CD14-positive monocyte (primary cell): ENCODE results near the gene PSMB2. TPM values are rescaled to one million over a fixed set of nuclear protein-coding genes. Genes with fewer than 3 reads are reported as not detected.
A peak's percentile ranks its signal among the peaks of the same experiment; 100 is the strongest.

Experiments used
- DNase-seq, 3 donors: peaks; one replicate each; pipeline ENCODE4 v3.0.0-alpha.2; 2011 to 2022
- H2AFZ ChIP-seq: 2 replicates; pipeline ENCODE4 v1.6.0; 2012; ENCODE audit warnings: mild to moderate bottlenecking, low read depth, low read length, inconsistent platforms; ENCODE audit not compliant: insufficient read depth, poor library complexity, severe bottlenecking
- H3K27ac ChIP-seq, 2 donors: 1 replicate in 1 of 2; 2 replicates in 1 of 2; pipeline ENCODE4 v1.5.1; 2012 to 2013; ENCODE audit warnings: low read length in 2 of 2, control low read depth in 1 of 2, inconsistent platforms in 1 of 2, low read depth in 1 of 2, mild to moderate bottlenecking in 1 of 2
- H3K27me3 ChIP-seq, 2 donors: one replicate each; pipeline versions ENCODE4 v1.6.0 to v1.6.1; 2011 to 2013; ENCODE audit warnings: low read length in 2 of 2; ENCODE audit not compliant: control insufficient read depth in 2 of 2, insufficient read depth in 2 of 2
- H3K36me3 ChIP-seq, 2 donors: replicated peaks in 1 of 2; 1 replicate in 1 of 2; 2 replicates in 1 of 2; pipeline versions ENCODE4 v1.5.1 to v1.6.1; 2012 to 2013; ENCODE audit warnings: low read length in 2 of 2, control low read depth in 1 of 2, inconsistent platforms in 1 of 2, mild to moderate bottlenecking in 1 of 2; ENCODE audit not compliant: insufficient read depth in 2 of 2, control insufficient read depth in 1 of 2
- H3K4me1 ChIP-seq, 2 donors: 1 replicate in 1 of 2; 2 replicates in 1 of 2; pipeline versions ENCODE4 v1.5.1 to v1.6.1; 2012 to 2013; ENCODE audit warnings: low read length in 2 of 2, control low read depth in 1 of 2, inconsistent platforms in 1 of 2, mild to moderate bottlenecking in 1 of 2, moderate library complexity in 1 of 2; ENCODE audit not compliant: insufficient read depth in 2 of 2, control insufficient read depth in 1 of 2
- H3K4me2 ChIP-seq: replicated peaks from 2 replicates; pipeline ENCODE3; 2012; ENCODE audit warnings: low read length, moderate library complexity, mild to moderate bottlenecking; ENCODE audit not compliant: poor library complexity, severe bottlenecking; ENCODE audit errors: extremely low read depth
- H3K4me3 ChIP-seq, 3 experiments: fragments of 200-600 bp in 1 of 3; sonication (generic) in 1 of 3; replicated peaks in 1 of 3; 1 replicate in 2 of 3; 2 replicates in 1 of 3; pipeline ENCODE4 v1.5.1; 2011 to 2013; ENCODE audit warnings: low read length in 3 of 3, mild to moderate bottlenecking in 3 of 3, control low read depth in 2 of 3, low read depth in 2 of 3, inconsistent platforms in 1 of 3, moderate library complexity in 1 of 3
- H3K79me2 ChIP-seq: 2 replicates; pipeline ENCODE4 v1.6.0; 2012; ENCODE audit warnings: mild to moderate bottlenecking, control low read depth, inconsistent platforms, low read length, moderate library complexity; ENCODE audit not compliant: insufficient read depth
- H3K9ac ChIP-seq: 2 replicates; pipeline ENCODE4 v1.6.0; 2017; ENCODE audit warnings: low read length, mild to moderate bottlenecking; ENCODE audit not compliant: insufficient read depth, poor library complexity, severe bottlenecking
- H3K9me3 ChIP-seq, 2 donors: replicated peaks in 1 of 2; 1 replicate in 1 of 2; 2 replicates in 1 of 2; pipeline versions ENCODE4 v1.5.1 to v1.6.1; 2012 to 2013; ENCODE audit warnings: low read length in 2 of 2, control low read depth in 1 of 2; ENCODE audit not compliant: control insufficient read depth in 1 of 2, insufficient read depth in 1 of 2
- H4K20me1 ChIP-seq: 2 replicates; pipeline ENCODE4 v1.6.0; 2012; ENCODE audit warnings: mild to moderate bottlenecking, low read length, control low read depth, moderate library complexity; ENCODE audit not compliant: insufficient read depth
- H3K27ac Mint-ChIP-seq, 7 donors: one replicate each; pipeline ENCODE4 v1.8.0; 2020; ENCODE audit warnings: mild to moderate bottlenecking in 7 of 7, mixed read lengths in 7 of 7, moderate library complexity in 6 of 7, inconsistent platforms in 2 of 7
- H3K27me3 Mint-ChIP-seq, 3 donors: one replicate each; pipeline ENCODE4 v1.8.0; 2021 to 2022; ENCODE audit warnings: low read depth in 3 of 3, mild to moderate bottlenecking in 3 of 3, mixed read lengths in 3 of 3, moderate library complexity in 3 of 3, inconsistent platforms in 1 of 3
- H3K36me3 Mint-ChIP-seq, 2 donors: one replicate each; pipeline ENCODE4 v1.8.0; 2020; ENCODE audit warnings: mixed read lengths in 2 of 2, inconsistent platforms in 1 of 2, mild to moderate bottlenecking in 1 of 2
- H3K4me1 Mint-ChIP-seq: one replicate; pipeline ENCODE4 v1.8.0; 2020; ENCODE audit warnings: mild to moderate bottlenecking, mixed read lengths
- H3K4me3 Mint-ChIP-seq, 2 donors: one replicate each; pipeline ENCODE4 v1.8.0; 2020; ENCODE audit warnings: mild to moderate bottlenecking in 2 of 2, mixed read lengths in 2 of 2, moderate library complexity in 1 of 2
- H3K9me3 Mint-ChIP-seq, 7 donors: one replicate each; pipeline ENCODE4 v1.8.0; 2020 to 2022; ENCODE audit warnings: mixed read lengths in 7 of 7, mild to moderate bottlenecking in 6 of 7, moderate library complexity in 6 of 7, inconsistent platforms in 2 of 7
- CTCF ChIP-seq: fragments of 200-600 bp; IDR thresholded peaks from one replicate; pipeline ENCODE4 v1.8.0; 2022; ENCODE audit warnings: antibody characterized with exemption, mild to moderate bottlenecking
- WGBS: methylation state at CpG from one replicate; pipeline ENCODE4 v1.1.5; 2013; ENCODE audit warnings: missing lambda C conversion rate; ENCODE audit not compliant: insufficient coverage; 5-methylcytosine and 5-hydroxymethylcytosine counted together
- intact Hi-C, 2 donors: fragments of 100-400 bp; cut with micrococcal nuclease; formaldehyde crosslinking; loops; one replicate each; pipeline versions ENCODE4 v1.15.0 to v1.15.1; 2023
- polyA plus RNA-seq, 3 donors: library from polyadenylated mRNA; depleted of rRNA in 1 of 3; unstranded in 2 of 3; stranded (reverse) in 1 of 3; fragments of 300-500 nt in 2 of 3; fragments of >200 nt in 1 of 3; fragmentation: Illumina TruSeq in 2 of 3; gene quantifications; 1 replicate in 2 of 3; 2 replicates in 1 of 3; pipeline ENCODE4 v1.2.3, GENCODE V29; 2012 to 2021

The PSMB2 gene
- polyA plus RNA-seq, 3 donors = 27.9 to 84.1 (median 78.6) TPM

- TF ChIP-seq CTCF = no peak
- intact Hi-C loops = no loop called here
- peaks cover 15% of the 10 kb centered on the region for H3K79me2 ChIP-seq
- peaks cover 57 to 100% of the 10 kb centered on the region in 2 donors for H3K36me3 ChIP-seq
- Mint-ChIP-seq H3K27me3 (no peaks in the 10 kb centered on the region), H3K4me1 (no peaks in the 10 kb centered on the region), H3K36me3 (peaks cover 54 to 75% of the 10 kb centered on the region in 2 donors), H3K9me3 (no peaks in the 10 kb centered on the region), H3K27ac (no peak overlapping the region), H3K4me3 (no peak overlapping the region)
- H3K9me3 ChIP-seq = no peaks in the 10 kb centered on the region
- no peaks in the 10 kb centered on the region for H3K27me3 ChIP-seq
- H4K20me1 ChIP-seq = peaks cover 40% of the 10 kb centered on the region
- no peak overlapping the region for H3K27ac ChIP-seq
- no peak for DNase-seq
- no peaks in the 10 kb centered on the region for H3K4me1 ChIP-seq
- H3K9ac ChIP-seq = no peak overlapping the region
- no peak overlapping the region for H3K4me3 ChIP-seq
- H2AFZ ChIP-seq = no peak overlapping the region
- no peak overlapping the region for H3K4me2 ChIP-seq
- WGBS = 100% methylated on average over 3 of the region's 7 CpGs
Observed at GRCh38 chr1:35611655-35612054, 29.7 kb downstream of the PSMB2 start.

GRCh38 chr1:35605867-35606182 lies 35.5 kb downstream of the PSMB2 start:
- Histone ChIP-seq H3K27me3 (no peaks in the 10 kb centered on the region), H3K9me3 (no peaks in the 10 kb centered on the region), H3K4me2 (no peak overlapping the region), H3K79me2 (no peaks in the 10 kb centered on the region), H3K4me3 (no peak overlapping the region), H2AFZ (no peak overlapping the region), H3K27ac (no peak overlapping the region), H3K4me1 (no peaks in the 10 kb centered on the region), H3K9ac (no peak overlapping the region), H3K36me3 (peaks cover 66 to 99% of the 10 kb centered on the region in 2 donors), H4K20me1 (peaks cover 20% of the 10 kb centered on the region)
- Mint-ChIP-seq H3K9me3 (no peaks in the 10 kb centered on the region), H3K36me3 (peaks cover 72 to 88% of the 10 kb centered on the region in 2 donors), H3K4me3 (no peak overlapping the region), H3K27me3 (no peaks in the 10 kb centered on the region), H3K4me1 (no peaks in the 10 kb centered on the region), H3K27ac (peak overlapping the region in 1 of 7 donors; percentile 10)
- intact Hi-C loops = no loop called here
- TF ChIP-seq CTCF = no peak
- no CpG with 5 or more reads among the region's 4 CpGs for WGBS
- DNase-seq = no peak
